GM18873 (cell line): ENCODE data around the gene TREML2.
"Not testable (repeated sequence)": the region's sequence is repeated elsewhere in the genome, so short reads cannot be mapped to it uniquely, and the experiment has no call there.

Experiments used
- ATAC-seq: cut with Tn5 transposase; IDR thresholded peaks from one replicate; pipeline ENCODE4 v1.9.1; 2021; ENCODE audit warnings: mild to moderate bottlenecking, moderate library complexity, moderate number of reproducible peaks; ENCODE audit not compliant: unreplicated experiment, low FRiP score

TREML2 gene

DNA sequence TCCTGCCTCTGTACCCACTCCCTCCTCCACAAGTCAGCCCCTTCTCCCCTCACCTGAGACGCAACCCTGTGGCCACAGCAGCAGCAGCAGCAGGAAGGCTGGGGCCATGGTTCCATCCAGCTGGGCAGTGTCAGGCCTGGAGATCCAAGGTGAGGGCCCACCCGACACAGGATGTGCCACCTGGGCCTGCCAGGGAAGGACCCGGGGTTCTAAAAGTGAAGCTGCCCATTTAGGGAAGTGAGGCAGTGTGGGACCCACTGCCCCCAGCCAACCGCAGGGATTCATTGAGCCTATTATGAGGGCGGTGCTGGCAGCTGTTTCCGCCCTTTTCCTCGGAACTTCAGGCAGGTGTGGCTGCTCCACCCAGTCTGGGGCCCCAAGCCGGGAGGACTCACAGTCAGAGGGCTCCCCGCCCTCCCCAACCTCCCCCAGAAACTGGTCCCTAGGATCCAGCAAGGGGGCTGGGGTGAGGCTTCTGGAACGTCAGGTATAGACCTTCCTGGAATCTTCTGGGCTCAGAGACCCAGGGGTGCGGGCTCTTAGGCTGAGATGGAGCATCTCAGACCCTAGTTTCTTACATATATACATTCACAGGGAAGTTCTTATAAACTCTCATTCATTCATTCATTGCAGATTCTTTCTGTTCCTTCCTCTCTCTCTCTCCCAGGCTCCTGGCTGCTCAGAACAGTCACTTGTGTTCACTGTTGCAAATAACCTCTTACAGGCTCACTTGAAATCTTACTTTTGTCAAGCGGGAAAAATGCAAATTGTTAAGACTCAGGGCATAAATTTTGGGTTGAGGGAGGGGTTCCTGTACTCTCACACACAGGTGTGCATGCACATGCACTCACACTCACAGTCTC, at the start of gene TREML2:
TSS of gene TREML2 (minus strand) at position 249 of the 863 bp plus-strand sequence. CDS start at position 108, 141 bp downstream.
- ATAC-seq: no peak

GRCh38 chr6:41247882-41248705, 47.1 kb upstream of the TREML2 start:
- ATAC-seq: no peak

- no peak for ATAC-seq
Measured at GRCh38 chr6:41247288-41247865, 46.4 kb upstream of the TREML2 start.

- not testable (repeated sequence) for ATAC-seq
Measured at GRCh38 chr6:41246529-41246928, 45.6 kb upstream of the TREML2 start.

GRCh38 chr6:41239467-41240159, 38.7 kb upstream of the TREML2 start:
- ATAC-seq: no peak

- ATAC-seq: no peak
Measured at GRCh38 chr6:41237128-41237527, 36.2 kb upstream of the TREML2 start.

- no peak for ATAC-seq
Measured at GRCh38 chr6:41236276-41236675, 35.3 kb upstream of the TREML2 start.

- no peak for ATAC-seq
Measured at GRCh38 chr6:41232667-41233066, 31.7 kb upstream of the TREML2 start.

DNA sequence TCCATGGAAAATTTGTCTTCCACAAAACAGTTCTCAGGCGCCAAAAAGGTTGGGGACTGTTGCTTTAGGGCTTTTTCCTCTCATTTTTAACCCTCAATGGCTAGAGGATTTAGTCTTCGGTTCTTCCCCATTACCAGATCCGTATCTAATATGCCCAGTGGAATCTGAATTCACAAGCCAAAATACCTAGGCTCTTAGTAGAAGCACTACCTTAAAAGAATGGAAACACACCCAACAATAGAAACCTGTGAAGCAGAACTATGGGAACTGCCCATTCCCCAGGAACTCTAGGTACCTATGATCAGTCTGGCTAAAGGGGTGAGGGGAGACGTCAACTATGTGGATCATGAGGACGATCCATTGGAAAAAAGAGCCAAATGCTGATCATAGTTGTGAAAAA, 30.3 kb upstream of the TREML2 start:
- no peak for ATAC-seq

GRCh38 chr6:41229721-41230120, 28.8 kb upstream of the TREML2 start:
- no peak for ATAC-seq

GRCh38 chr6:41228616-41229015, 27.7 kb upstream of the TREML2 start:
- ATAC-seq: no peak

- ATAC-seq: no peak
Measured at GRCh38 chr6:41228096-41228495, 27.1 kb upstream of the TREML2 start, which contains the start of gene TREML4. TSS of gene TREML4 (plus strand) at chr6:41228349. CDS start at chr6:41228428, 79 bp downstream.

GRCh38 chr6:41226752-41227151, 25.8 kb upstream of the TREML2 start:
- ATAC-seq: no peak

GRCh38 chr6:41224800-41225199, 23.9 kb upstream of the TREML2 start:
- no peak for ATAC-seq

DNA sequence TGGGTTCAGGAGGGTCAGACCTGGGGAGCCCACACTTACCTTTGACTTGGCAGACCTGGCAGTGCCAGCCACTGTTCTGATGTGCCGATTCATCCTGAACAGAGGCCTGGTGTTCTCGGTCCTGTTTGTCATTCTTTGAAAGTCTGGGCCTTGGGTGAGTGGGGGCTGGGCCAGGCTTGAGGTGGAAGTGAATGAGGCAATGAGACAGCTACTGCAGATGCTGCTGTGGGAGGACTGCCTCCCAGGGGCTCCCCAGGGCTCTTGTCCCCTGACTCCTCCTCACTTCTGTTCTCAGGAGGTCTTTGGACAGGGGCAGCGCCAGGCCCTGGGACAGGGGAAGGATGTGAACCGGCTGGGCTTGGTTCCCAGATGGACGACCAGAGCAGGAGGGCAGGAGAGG, 21.6 kb upstream of the TREML2 start:
- no peak for ATAC-seq

DNA sequence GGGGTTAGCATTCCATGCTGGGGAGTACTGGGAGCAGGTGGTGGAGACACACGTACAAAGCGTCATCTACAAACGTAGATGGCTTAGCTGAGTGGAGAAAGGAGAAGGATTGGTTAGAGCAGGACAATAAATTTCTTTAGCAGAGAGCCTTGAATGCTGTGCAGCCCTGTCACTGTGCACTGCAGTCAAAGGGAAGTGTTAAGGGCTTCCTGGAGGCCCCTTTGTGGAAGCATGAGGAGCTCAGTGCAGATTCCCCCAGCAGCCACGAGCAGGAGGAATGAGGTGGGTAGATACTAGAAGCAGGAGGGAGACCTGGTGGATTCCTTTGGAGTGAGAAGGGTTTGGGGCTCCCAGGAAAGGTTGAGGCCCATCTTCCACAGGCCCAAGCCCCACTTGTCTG, 21.1 kb upstream of the TREML2 start:
- ATAC-seq: no peak

GRCh38 chr6:41216616-41217015, 15.7 kb upstream of the TREML2 start:
- ATAC-seq: no peak

DNA sequence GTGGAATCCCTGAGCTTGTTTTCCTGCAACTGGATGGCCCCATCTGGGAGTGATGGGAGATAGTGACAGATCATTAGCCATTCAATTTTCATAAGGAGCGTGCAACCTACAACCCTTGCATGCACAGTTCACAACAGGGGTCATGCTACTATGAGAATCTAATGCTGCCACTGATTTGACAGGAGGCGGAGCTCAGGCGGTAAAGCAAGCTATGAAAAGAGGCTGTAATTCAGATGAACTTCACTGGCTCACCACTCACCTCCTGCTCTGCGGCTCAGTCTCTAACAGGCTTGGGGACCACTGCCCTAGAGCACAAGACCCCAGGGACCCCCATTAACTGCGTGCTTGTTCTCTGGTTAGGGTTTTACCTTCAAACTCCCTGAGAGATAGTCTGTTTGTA, 14.8 kb upstream of the TREML2 start:
- no peak for ATAC-seq

GRCh38 chr6:41214559-41215238, 13.8 kb upstream of the TREML2 start:
- ATAC-seq: no peak
